Measurements from ENCODE around the gene FYN.

DNA sequence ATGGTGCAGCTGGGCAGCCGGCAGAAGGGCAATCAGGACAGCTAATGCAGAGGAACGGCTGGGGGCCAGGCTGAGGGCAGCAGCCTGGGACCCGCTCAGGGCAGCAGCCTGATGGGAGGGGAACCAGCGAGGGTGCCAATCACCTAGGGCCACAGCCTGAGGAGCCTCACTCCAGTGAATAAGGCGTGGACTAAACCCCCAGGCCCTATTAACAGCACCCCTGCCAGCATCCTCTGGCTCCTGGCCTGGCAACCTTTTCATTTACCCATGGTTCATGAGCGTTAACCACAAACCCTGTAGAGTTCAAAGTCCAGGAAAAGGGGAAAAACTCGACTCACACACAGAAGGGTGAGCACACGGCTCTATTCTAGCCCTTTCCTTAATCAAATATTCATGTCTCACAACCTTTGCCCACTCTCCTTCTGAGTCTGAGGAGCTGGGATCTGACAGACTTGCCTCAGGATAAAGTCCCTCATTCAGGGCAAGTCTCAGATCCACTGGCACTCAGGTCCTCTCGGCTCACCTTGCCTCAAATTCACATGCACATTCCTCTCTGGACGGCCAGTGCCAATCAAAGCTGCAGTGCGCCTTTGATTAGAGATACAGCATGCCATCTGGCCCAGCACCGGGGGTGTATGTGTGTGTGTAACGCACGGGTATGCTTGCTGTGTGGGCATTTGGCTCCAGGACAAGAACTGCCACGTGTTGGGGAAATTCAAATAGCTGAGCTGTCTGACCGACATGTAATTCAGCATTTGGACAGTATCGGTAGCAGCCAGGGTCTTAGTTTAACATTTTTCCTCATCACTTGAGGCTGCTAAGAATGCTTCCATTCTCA lies 180.7 kb downstream of the FYN start:
- TF ChIP-seq, protein P1, sequence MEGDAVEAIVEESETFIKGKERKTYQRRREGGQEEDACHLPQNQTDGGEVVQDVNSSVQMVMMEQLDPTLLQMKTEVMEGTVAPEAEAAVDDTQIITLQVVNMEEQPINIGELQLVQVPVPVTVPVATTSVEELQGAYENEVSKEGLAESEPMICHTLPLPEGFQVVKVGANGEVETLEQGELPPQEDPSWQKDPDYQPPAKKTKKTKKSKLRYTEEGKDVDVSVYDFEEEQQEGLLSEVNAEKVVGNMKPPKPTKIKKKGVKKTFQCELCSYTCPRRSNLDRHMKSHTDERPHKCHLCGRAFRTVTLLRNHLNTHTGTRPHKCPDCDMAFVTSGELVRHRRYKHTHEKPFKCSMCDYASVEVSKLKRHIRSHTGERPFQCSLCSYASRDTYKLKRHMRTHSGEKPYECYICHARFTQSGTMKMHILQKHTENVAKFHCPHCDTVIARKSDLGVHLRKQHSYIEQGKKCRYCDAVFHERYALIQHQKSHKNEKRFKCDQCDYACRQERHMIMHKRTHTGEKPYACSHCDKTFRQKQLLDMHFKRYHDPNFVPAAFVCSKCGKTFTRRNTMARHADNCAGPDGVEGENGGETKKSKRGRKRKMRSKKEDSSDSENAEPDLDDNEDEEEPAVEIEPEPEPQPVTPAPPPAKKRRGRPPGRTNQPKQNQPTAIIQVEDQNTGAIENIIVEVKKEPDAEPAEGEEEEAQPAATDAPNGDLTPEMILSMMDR (optimal IDR thresholded peaks at IDR 0.05 in 1 of 3, IDR thresholded peaks at IDR 0.05 in 1 of 3, conservative IDR thresholded peaks at IDR 0.05 in 1 of 3; ENCODE audit: extremely low read depth in 1 of 3, insufficient read depth in 2 of 3, low read length in 3 of 3), result no peak
- TF ChIP-seq EZH2 (IDR thresholded peaks at IDR 0.05; ENCODE audit: low read length), result no peak
